HCT116 (cell line): ENCODE data around the gene GATAD2A. TPM values are rescaled to one million over a fixed set of nuclear protein-coding genes. Genes with fewer than 3 reads are reported as not detected.

Source experiments
- ATAC-seq: fragments of 200-7000 bp; cut with Tn5 transposase; 2 replicates; pipeline ENCODE4 v1.9.1; 2020; ENCODE audit warnings: mild to moderate bottlenecking, moderate library complexity
- BruUV-seq: library from RNA; stranded (reverse); fragments of 400-500 nt; replicated peaks from 2 replicates; lab custom pipeline; 2021; lab: Mats Ljungman, UMichigan
- CTCF ChIA-PET: fragments of 300-600 bp; sonication (Branson Sonifier 250); formaldehyde crosslinking; loops from one replicate; lab custom pipeline; 2021; ENCODE audit warnings: antibody characterized with exemption; lab: Charles Lee
- POLR2A ChIA-PET: fragments of 300-600, 350-600 bp; sonication (Branson Sonifier 250); formaldehyde crosslinking; loops from one replicate; lab custom pipeline; 2021; ENCODE audit warnings: antibody characterized with exemption; lab: Charles Lee
- RAD21 ChIA-PET, 2 experiments: fragments of 300-600 bp; sonication (Branson Sonifier 250); formaldehyde crosslinking; loops; one replicate each; lab custom pipeline; 2023; ENCODE audit warnings: low total read pairs in 2 of 2; ENCODE audit not compliant: uncharacterized antibody in 2 of 2, unreplicated experiment in 2 of 2, low non-redundant PET in 1 of 2; lab: Charles Lee
- DNase-seq: peaks from one replicate; pipeline ENCODE4 v3.0.0-alpha.2; 2010; ENCODE audit warnings: low read depth, low spot score
- H2AFZ ChIP-seq: fragments of 200-600 bp; shearing (Covaris generic), sonication (generic); 2 replicates; pipeline ENCODE4 v1.6.1; 2017; ENCODE audit warnings: low read depth, mixed run types, mixed read lengths, antibody characterized with exemption, low read length; ENCODE audit not compliant: poor library complexity, severe bottlenecking
- H3K27ac ChIP-seq: 2 replicates; pipeline ENCODE4 v1.5.1; 2012; ENCODE audit warnings: low read depth, low read length
- H3K27me3 ChIP-seq: fragments of 200-600 bp; sonication (generic); 2 replicates; pipeline ENCODE4 v1.6.1; 2016; ENCODE audit warnings: mixed run types, low read length, mixed read lengths; ENCODE audit not compliant: insufficient read depth
- H3K36me3 ChIP-seq, 2 experiments: fragments of 200-500 bp in 1 of 2; fragments of 200-600 bp in 1 of 2; sonication (Bioruptor generic) in 1 of 2; sonication (generic) in 1 of 2; 2 replicates each; pipeline versions ENCODE4 v1.5.1 to v1.6.1; 2014 to 2016; ENCODE audit warnings: low read length in 2 of 2, inconsistent platforms in 1 of 2, mixed read lengths in 1 of 2, mixed run types in 1 of 2; ENCODE audit not compliant: insufficient read depth in 2 of 2, control insufficient read depth in 1 of 2
- H3K4me1 ChIP-seq, 2 experiments: fragments of 200-600 bp in 1 of 2; sonication (generic) in 1 of 2; 2 replicates each; pipeline versions ENCODE4 v1.5.1 to v1.6.1; 2012 to 2017; ENCODE audit warnings: low read length in 2 of 2, inconsistent platforms in 1 of 2, mild to moderate bottlenecking in 1 of 2, mixed read lengths in 1 of 2, mixed run types in 1 of 2, moderate library complexity in 1 of 2; ENCODE audit not compliant: insufficient read depth in 2 of 2, control insufficient read depth in 1 of 2
- H3K4me2 ChIP-seq: fragments of 200-600 bp; sonication (generic); 2 replicates; pipeline ENCODE4 v1.6.1; 2017; ENCODE audit warnings: mixed run types, low read length, mixed read lengths
- H3K4me3 ChIP-seq, 2 experiments: fragments of 200-600 bp in 1 of 2; sonication (generic) in 1 of 2; replicated peaks in 1 of 2; 2 replicates each; pipeline ENCODE4 v1.5.1; 2011 to 2016; ENCODE audit warnings: low read length in 2 of 2, control low read depth in 1 of 2, low read depth in 1 of 2, mild to moderate bottlenecking in 1 of 2, mixed read lengths in 1 of 2, mixed run types in 1 of 2
- H3K79me2 ChIP-seq: fragments of 200-600 bp; sonication (generic); 2 replicates; pipeline ENCODE4 v1.6.1; 2017; ENCODE audit warnings: mild to moderate bottlenecking, mixed run types, low read length, moderate library complexity, mixed read lengths; ENCODE audit not compliant: insufficient read depth
- H3K9ac ChIP-seq: fragments of 200-600 bp; sonication (generic); 2 replicates; pipeline ENCODE4 v1.6.1; 2016; ENCODE audit warnings: low read length, mixed read lengths
- H3K9me2 ChIP-seq: fragments of 200-600 bp; sonication (generic), shearing (Covaris generic); 2 replicates; pipeline ENCODE4 v1.6.1; 2017; ENCODE audit warnings: mixed run types, mild to moderate bottlenecking, moderate library complexity; ENCODE audit not compliant: insufficient read depth
- H3K9me3 ChIP-seq, 2 experiments: fragments of 200-500 bp in 1 of 2; fragments of 200-600 bp in 1 of 2; sonication (Bioruptor generic) in 1 of 2; sonication (generic) in 1 of 2; 2 replicates each; pipeline ENCODE4 v1.6.1; 2014 to 2017; ENCODE audit warnings: low read length in 2 of 2, mixed read lengths in 2 of 2, inconsistent platforms in 1 of 2, low read depth in 1 of 2, mild to moderate bottlenecking in 1 of 2, mixed run types in 1 of 2, moderate library complexity in 1 of 2; ENCODE audit not compliant: control insufficient read depth in 1 of 2, insufficient read depth in 1 of 2
- H4K20me1 ChIP-seq: fragments of 200-600 bp; sonication (generic), shearing (Covaris generic); 2 replicates; pipeline ENCODE4 v1.6.1; 2017; ENCODE audit warnings: mixed run types, mild to moderate bottlenecking, moderate library complexity; ENCODE audit not compliant: insufficient read depth
- CBX3 ChIP-seq: IDR thresholded peaks from 2 replicates; pipeline ENCODE4 v1.6.1; 2012; ENCODE audit warnings: low read depth
- ELF1 ChIP-seq: IDR thresholded peaks from 2 replicates; pipeline ENCODE4 v1.6.1; 2012; ENCODE audit warnings: low read depth, borderline replicate concordance
- EZH2 ChIP-seq: fragments of 200-600 bp; sonication (generic); IDR thresholded peaks from 2 replicates; pipeline ENCODE4 v1.6.1; 2017; ENCODE audit warnings: antibody characterized with exemption, mixed run types
- EZH2phosphoT487 ChIP-seq: fragments of 200-600 bp; IDR thresholded peaks from 2 replicates; pipeline ENCODE4 v1.6.1; 2018; ENCODE audit warnings: antibody characterized with exemption, borderline replicate concordance
- JUND ChIP-seq: IDR thresholded peaks from 2 replicates; pipeline ENCODE4 v1.6.1; 2012
- POLR2A ChIP-seq: IDR thresholded peaks from 2 replicates; pipeline ENCODE4 v1.7.0; 2011; ENCODE audit warnings: borderline replicate concordance; ENCODE audit not compliant: insufficient read depth, insufficient read length; ENCODE audit errors: extremely low read depth
- POLR2AphosphoS5 ChIP-seq: IDR thresholded peaks from 2 replicates; pipeline ENCODE4 v1.6.1; 2011; ENCODE audit warnings: mild to moderate bottlenecking, low read depth, low read length, moderate library complexity
- RAD21 ChIP-seq: IDR thresholded peaks from 2 replicates; pipeline ENCODE4 v1.6.1; 2012; ENCODE audit warnings: low read depth, mild to moderate bottlenecking
- SIN3A ChIP-seq: IDR thresholded peaks from 2 replicates; pipeline ENCODE4 v1.6.1; 2012; ENCODE audit warnings: low read depth
- SP1 ChIP-seq: IDR thresholded peaks from 2 replicates; pipeline ENCODE4 v1.6.1; 2012; ENCODE audit warnings: low read depth
- SRF ChIP-seq: IDR thresholded peaks from 2 replicates; pipeline ENCODE4 v1.6.1; 2012; ENCODE audit warnings: low read depth
- TCF7L2 ChIP-seq: IDR thresholded peaks from 2 replicates; pipeline ENCODE4 v1.7.0; 2011; ENCODE audit warnings: borderline replicate concordance, inconsistent platforms; ENCODE audit not compliant: insufficient read depth, insufficient read length; ENCODE audit errors: extremely low read depth
- ZFX ChIP-seq: fragments of 450-650 bp; IDR thresholded peaks from 2 replicates; pipeline ENCODE4 v1.6.1; 2017
- ZNF274 ChIP-seq: fragments of 200-500 bp; sonication (Bioruptor generic); IDR thresholded peaks from 2 replicates; pipeline ENCODE4 v1.6.1; 2014; ENCODE audit warnings: mild to moderate bottlenecking, low read depth, low read length, inconsistent platforms
- intact Hi-C: fragments of 100-400 bp; cut with micrococcal nuclease; formaldehyde crosslinking; loops from 2 replicates; pipeline ENCODE4 v1.10.0; 2022
- total RNA-seq: library from RNA; stranded (reverse); gene quantifications from one replicate; pipeline ENCODE4 v1.2.1, GENCODE V29; 2021; ENCODE audit not compliant: unreplicated experiment
- TF ChIP-seq, protein P1 (sequence below): IDR thresholded peaks from 2 replicates; pipeline ENCODE4 v1.6.1; 2011; ENCODE audit warnings: mild to moderate bottlenecking, low read length, moderate library complexity; ENCODE audit not compliant: insufficient replicate concordance; ENCODE audit errors: extremely low read depth
- TF ChIP-seq, protein P2 (sequence below): IDR thresholded peaks from 2 replicates; pipeline ENCODE4 v1.6.1; 2012
- TF ChIP-seq, protein P3 (sequence below): IDR thresholded peaks from 2 replicates; pipeline ENCODE4 v1.6.1; 2012; ENCODE audit warnings: low read depth
- TF ChIP-seq, protein P4 (sequence below), 3 experiments: fragments of 200-600 bp in 1 of 3; sonication (generic) in 1 of 3; IDR thresholded peaks in 2 of 3; conservative IDR thresholded peaks in 1 of 3; 2 replicates each; pipeline ENCODE4 v1.5.1; 2012 to 2017; ENCODE audit warnings: low read depth in 2 of 3, low read length in 2 of 3, antibody characterized with exemption in 1 of 3, borderline replicate concordance in 1 of 3, control low read depth in 1 of 3, mild to moderate bottlenecking in 1 of 3, mixed read lengths in 1 of 3, mixed run types in 1 of 3, moderate library complexity in 1 of 3; ENCODE audit not compliant: insufficient read depth in 1 of 3

The GATAD2A gene
- total RNA-seq, 1 experiment from 2014 or later: 130 TPM

DNA sequence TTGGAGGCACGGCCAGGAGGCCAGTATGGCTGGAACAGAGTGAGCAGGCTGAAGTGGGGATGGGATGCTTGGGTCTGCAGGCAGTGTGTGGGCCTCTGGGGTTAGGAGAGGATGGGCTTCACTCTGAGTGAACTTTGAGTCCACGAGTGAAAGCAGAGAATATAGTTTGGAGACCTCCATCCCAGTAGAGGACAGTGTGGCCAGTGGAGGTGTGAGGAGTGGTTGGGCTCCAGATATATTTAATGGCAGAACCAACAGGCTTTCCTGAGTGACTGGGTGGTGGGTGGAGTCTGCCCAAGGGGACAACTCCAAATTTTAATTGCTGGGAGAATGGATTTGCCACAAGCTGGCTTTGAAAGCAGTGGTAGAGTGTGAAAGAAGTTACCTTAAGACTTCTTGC, 27.3 kb downstream of the GATAD2A start:
- Histone ChIP-seq H3K4me3 (no peak overlapping the region), H3K36me3 (peaks cover 0 to 7% of the 10 kb centered on the region in 2 experiments; a peak in 3 of 4 replicates), H4K20me1 (peaks cover 18% of the 10 kb centered on the region; the same call in 1 of the 2 replicates), H3K27ac (no peak overlapping the region), H3K9me2 (no peaks in the 10 kb centered on the region), H2AFZ (no peak overlapping the region), H3K27me3 (no peaks in the 10 kb centered on the region), H3K9ac (no peak overlapping the region), H3K4me1 (no peaks in the 10 kb centered on the region), H3K9me3 (no peaks in the 10 kb centered on the region), H3K4me2 (no peak overlapping the region), H3K79me2 (peaks cover 100% of the 10 kb centered on the region)
- POLR2A ChIA-PET: no interaction called here
- CTCF ChIA-PET: no interaction called here
- DNase-seq (no peak), ATAC-seq (no peak)
- intact Hi-C loops: no loop called here
- BruUV-seq: no TSS peak
- TF ChIP-seq EZH2phosphoT487 (no peak), SP1 (no peak), TCF7L2 (no peak), RAD21 (no peak), ZNF274 (no peak), EZH2 (no peak), ELF1 (no peak), ZFX (no peak), SRF (no peak), SIN3A (no peak), POLR2A (no peak), CBX3 (no peak), POLR2AphosphoS5 (no peak), JUND (no peak)
- TF ChIP-seq, protein P1, sequence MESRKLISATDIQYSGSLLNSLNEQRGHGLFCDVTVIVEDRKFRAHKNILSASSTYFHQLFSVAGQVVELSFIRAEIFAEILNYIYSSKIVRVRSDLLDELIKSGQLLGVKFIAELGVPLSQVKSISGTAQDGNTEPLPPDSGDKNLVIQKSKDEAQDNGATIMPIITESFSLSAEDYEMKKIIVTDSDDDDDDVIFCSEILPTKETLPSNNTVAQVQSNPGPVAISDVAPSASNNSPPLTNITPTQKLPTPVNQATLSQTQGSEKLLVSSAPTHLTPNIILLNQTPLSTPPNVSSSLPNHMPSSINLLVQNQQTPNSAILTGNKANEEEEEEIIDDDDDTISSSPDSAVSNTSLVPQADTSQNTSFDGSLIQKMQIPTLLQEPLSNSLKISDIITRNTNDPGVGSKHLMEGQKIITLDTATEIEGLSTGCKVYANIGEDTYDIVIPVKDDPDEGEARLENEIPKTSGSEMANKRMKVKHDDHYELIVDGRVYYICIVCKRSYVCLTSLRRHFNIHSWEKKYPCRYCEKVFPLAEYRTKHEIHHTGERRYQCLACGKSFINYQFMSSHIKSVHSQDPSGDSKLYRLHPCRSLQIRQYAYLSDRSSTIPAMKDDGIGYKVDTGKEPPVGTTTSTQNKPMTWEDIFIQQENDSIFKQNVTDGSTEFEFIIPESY: no peak
- TF ChIP-seq, protein P2, sequence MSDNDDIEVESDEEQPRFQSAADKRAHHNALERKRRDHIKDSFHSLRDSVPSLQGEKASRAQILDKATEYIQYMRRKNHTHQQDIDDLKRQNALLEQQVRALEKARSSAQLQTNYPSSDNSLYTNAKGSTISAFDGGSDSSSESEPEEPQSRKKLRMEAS: no peak
- TF ChIP-seq, protein P3, sequence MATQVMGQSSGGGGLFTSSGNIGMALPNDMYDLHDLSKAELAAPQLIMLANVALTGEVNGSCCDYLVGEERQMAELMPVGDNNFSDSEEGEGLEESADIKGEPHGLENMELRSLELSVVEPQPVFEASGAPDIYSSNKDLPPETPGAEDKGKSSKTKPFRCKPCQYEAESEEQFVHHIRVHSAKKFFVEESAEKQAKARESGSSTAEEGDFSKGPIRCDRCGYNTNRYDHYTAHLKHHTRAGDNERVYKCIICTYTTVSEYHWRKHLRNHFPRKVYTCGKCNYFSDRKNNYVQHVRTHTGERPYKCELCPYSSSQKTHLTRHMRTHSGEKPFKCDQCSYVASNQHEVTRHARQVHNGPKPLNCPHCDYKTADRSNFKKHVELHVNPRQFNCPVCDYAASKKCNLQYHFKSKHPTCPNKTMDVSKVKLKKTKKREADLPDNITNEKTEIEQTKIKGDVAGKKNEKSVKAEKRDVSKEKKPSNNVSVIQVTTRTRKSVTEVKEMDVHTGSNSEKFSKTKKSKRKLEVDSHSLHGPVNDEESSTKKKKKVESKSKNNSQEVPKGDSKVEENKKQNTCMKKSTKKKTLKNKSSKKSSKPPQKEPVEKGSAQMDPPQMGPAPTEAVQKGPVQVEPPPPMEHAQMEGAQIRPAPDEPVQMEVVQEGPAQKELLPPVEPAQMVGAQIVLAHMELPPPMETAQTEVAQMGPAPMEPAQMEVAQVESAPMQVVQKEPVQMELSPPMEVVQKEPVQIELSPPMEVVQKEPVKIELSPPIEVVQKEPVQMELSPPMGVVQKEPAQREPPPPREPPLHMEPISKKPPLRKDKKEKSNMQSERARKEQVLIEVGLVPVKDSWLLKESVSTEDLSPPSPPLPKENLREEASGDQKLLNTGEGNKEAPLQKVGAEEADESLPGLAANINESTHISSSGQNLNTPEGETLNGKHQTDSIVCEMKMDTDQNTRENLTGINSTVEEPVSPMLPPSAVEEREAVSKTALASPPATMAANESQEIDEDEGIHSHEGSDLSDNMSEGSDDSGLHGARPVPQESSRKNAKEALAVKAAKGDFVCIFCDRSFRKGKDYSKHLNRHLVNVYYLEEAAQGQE: no peak
- TF ChIP-seq, protein P4, sequence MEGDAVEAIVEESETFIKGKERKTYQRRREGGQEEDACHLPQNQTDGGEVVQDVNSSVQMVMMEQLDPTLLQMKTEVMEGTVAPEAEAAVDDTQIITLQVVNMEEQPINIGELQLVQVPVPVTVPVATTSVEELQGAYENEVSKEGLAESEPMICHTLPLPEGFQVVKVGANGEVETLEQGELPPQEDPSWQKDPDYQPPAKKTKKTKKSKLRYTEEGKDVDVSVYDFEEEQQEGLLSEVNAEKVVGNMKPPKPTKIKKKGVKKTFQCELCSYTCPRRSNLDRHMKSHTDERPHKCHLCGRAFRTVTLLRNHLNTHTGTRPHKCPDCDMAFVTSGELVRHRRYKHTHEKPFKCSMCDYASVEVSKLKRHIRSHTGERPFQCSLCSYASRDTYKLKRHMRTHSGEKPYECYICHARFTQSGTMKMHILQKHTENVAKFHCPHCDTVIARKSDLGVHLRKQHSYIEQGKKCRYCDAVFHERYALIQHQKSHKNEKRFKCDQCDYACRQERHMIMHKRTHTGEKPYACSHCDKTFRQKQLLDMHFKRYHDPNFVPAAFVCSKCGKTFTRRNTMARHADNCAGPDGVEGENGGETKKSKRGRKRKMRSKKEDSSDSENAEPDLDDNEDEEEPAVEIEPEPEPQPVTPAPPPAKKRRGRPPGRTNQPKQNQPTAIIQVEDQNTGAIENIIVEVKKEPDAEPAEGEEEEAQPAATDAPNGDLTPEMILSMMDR (IDR thresholded peaks at IDR 0.05 in 2 of 3, conservative IDR thresholded peaks at IDR 0.05 in 1 of 3; ENCODE audit: borderline replicate concordance in 1 of 3, insufficient read depth in 1 of 3, low read depth in 2 of 3, low read length in 2 of 3): no peak
- RAD21 ChIA-PET: no interaction called here
